Mesodermal cell (in vitro differentiated cells): ENCODE data around the gene MRPL14. TPM values are rescaled to one million over a fixed set of nuclear protein-coding genes. Genes with fewer than 3 reads are reported as not detected.
A peak's percentile ranks its signal among the peaks of the same experiment; 100 is the strongest.

Source experiments
- H3K27ac ChIP-seq: 2 replicates; pipeline ENCODE4 v1.7.0; 2013; ENCODE audit warnings: mild to moderate bottlenecking, low read depth, low read length, moderate library complexity; ENCODE audit not compliant: severe bottlenecking
- H3K36me3 ChIP-seq: 2 replicates; pipeline ENCODE4 v1.7.1; 2013; ENCODE audit warnings: mild to moderate bottlenecking, low read length, moderate library complexity; ENCODE audit not compliant: control insufficient read depth, insufficient read depth
- H3K4me1 ChIP-seq: one replicate; pipeline ENCODE4 v1.7.1; 2013; ENCODE audit warnings: mild to moderate bottlenecking, low read length; ENCODE audit not compliant: insufficient read depth, control insufficient read depth, poor library complexity, severe bottlenecking
- H3K4me3 ChIP-seq: 2 replicates; pipeline ENCODE4 v1.7.0; 2013; ENCODE audit warnings: low read length, control low read depth, mild to moderate bottlenecking; ENCODE audit not compliant: insufficient read depth, poor library complexity, severe bottlenecking; ENCODE audit errors: extremely low read depth
- H3K9me3 ChIP-seq: 2 replicates; pipeline ENCODE4 v1.7.1; 2013; ENCODE audit warnings: mild to moderate bottlenecking, low read length, moderate library complexity; ENCODE audit not compliant: control insufficient read depth
- WGBS, 2 experiments: methylation state at CpG; one replicate each; pipeline ENCODE4 v1.1.5; 2013; ENCODE audit warnings: missing lambda C conversion rate in 2 of 2; ENCODE audit not compliant: insufficient coverage in 2 of 2; 5-methylcytosine and 5-hydroxymethylcytosine counted together
- polyA plus RNA-seq, 2 experiments: library from polyadenylated mRNA; stranded (reverse); fragments of 50-300 nt; gene quantifications; one replicate each; pipeline ENCODE4 v1.2.3, GENCODE V29; 2013

MRPL14 gene
- polyA plus RNA-seq (2013, experiment 1 of 2): 51.1 TPM
- 53.1 TPM for polyA plus RNA-seq (2013, experiment 2 of 2)

DNA sequence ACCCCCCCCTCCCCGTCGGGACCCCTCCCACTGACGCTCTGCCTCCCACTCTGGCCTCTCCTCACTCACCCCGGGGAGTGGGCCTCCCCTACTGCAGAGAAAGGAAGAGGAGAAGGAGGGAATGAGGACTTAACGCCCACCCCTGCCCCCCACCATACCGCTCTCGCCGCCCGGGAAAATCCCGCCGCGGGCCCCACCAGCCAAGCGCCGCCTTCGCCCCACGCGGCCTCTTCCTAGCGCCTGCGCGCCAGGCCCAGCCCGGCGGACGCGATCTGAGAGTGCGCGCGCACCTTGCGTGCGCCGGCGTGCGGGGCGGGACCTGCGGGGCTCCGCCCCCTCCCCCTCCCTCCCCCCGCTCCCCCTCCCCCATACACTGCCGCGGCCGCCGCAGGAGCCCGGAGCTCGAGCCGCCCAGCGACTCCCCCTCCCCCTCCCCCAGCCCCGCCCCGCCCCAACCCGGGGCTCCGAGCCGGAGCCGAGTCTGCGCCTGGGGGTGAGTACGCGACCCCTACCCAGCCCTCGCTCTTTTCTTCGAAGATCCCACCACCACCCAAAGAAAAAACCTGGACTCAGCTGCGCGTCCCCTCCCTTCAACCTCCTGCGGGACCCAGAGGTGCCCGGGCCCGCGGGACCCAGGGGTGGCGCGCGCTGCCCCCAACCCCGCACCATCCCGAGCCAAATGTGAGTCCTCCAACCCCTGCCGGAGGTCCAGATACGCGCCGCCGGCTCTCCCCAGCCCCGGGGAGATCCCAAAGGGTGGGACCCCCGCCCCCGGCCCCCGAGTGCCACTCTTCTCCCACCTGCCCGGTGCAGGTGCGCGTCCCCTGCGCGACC lies at the start of gene MRPL14, which contains the start of gene TMEM63B:
TSS of gene MRPL14 (minus strand) at position 267 of the 834 bp plus-strand sequence. CDS start 10,841 bp downstream, outside the sequence.
TSS of gene TMEM63B (plus strand) at position 369 of the 834 bp plus-strand sequence. CDS start 7,031 bp downstream, outside the sequence.
- WGBS, 2 experiments: 0% methylated on average over 8 to 16 of the region's 80 CpGs
- H3K4me3 ChIP-seq: peak within 1 kb of the TSS; percentile 86

DNA sequence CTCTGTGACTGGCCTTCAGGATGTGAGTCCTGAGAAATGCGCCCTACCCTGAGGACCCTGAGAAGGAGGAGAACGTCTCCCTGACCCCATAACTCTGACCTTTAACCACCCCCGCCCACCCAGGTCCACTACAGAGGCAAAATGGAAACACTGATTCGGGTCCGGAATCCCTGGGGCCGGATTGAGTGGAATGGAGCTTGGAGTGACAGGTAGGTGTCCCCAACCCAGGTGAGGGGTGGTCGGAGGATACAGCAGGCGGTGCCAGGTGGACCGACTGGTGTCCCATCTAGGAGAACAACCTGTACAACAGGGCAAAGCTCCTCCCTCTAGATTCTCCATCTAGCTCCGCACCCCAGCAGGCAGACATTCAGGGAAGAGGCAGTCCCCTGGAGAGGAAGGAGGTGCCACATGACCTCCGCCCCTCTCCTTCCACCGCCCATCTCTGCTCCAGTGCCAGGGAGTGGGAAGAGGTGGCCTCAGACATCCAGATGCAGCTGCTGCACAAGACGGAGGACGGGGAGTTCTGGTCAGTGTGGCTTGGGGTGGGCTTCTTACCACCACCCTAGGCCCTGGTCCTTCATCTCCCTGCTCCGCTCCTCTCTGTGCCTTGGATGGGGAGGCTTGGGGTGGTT lies 49.0 kb upstream of the MRPL14 start:
- no peaks in the 10 kb centered on the region for H3K36me3 ChIP-seq
- peaks cover 3% of the 10 kb centered on the region for H3K4me1 ChIP-seq
- WGBS, 2 experiments: 90 to 93% methylated on average over 2 to 9 of the region's 15 CpGs
- no peaks in the 10 kb centered on the region for H3K9me3 ChIP-seq
- H3K4me3 ChIP-seq: no peak overlapping the region
- no peak overlapping the region for H3K27ac ChIP-seq

More for the DNA sequence above, at the start of gene MRPL14, which contains the start of gene TMEM63B:
- Histone ChIP-seq H3K4me1 (peaks cover 23% of the 10 kb centered on the region), H3K36me3 (peaks cover 19% of the 10 kb centered on the region), H3K27ac (peak within 1 kb of the TSS; percentile 81), H3K9me3 (no peaks in the 10 kb centered on the region)

DNA sequence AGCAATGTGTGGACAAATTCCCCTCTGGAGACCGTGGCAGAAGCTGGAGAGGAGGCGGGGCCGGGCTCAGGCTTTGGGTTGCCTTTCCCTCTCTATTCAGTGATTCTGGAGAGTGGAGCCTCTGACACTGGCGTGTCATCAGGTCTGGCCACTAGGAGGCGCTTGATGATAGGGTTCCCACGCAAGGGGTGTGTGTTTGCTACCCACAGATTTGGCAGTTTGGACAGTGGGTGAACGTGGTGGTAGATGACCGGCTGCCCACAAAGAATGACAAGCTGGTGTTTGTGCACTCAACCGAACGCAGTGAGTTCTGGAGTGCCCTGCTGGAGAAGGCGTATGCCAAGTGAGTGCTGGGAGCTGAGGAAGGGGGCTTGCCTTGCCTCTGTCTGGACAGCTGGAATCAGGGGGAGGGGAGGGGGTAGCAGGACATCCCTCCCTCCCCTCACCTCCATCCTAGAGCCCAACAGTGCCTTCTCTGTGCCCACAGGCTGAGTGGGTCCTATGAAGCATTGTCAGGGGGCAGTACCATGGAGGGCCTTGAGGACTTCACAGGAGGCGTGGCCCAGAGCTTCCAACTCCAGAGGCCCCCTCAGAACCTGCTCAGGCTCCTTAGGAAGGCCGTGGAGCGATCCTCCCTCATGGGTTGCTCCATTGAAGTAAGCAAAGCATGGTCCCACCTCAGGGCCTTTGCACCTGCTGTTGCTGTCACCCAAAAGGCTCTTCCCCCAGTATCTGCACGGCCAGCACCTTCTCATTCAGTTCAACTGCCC lies 45.7 kb upstream of the MRPL14 start:
- 32 to 39% methylated on average over 9 to 10 of the region's 15 CpGs for WGBS, 2 experiments

DNA sequence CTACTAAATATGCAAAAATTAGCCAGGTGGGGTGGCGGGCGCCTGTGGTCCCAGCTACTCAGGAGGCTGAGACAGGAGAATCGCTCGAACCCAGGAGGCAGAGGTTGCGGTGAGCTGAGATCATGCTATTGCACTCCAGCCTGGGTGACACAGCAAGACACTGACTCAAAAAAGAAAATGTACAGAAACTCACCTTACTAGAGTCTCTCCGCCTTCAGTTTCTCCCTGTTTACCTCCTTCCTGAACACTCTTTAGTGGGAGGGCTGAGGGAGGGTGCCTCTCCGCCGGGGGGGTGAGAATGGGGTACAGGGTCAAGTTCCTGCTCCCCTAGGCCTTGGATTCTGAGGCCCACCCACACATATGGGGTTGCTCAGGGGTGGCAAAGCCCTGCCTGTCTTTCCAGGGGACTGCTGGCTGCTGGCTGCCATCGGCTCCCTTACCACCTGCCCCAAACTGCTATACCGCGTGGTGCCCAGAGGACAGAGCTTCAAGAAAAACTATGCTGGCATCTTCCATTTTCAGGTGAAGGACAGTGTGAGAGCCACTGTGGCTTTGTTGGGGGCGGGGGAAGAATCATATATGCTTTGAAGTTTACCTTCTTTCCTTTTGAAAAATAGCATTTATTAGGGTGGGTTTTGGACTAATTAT lies 44.8 kb upstream of the MRPL14 start:
- H3K4me3 ChIP-seq: no peak overlapping the region
- H3K36me3 ChIP-seq: no peaks in the 10 kb centered on the region
- H3K9me3 ChIP-seq: no peaks in the 10 kb centered on the region
- no peak overlapping the region for H3K27ac ChIP-seq
- 82 to 88% methylated on average over 4 to 5 of the region's 12 CpGs for WGBS, 2 experiments
- H3K4me1 ChIP-seq: no peaks in the 10 kb centered on the region

More for the DNA sequence above, 45.7 kb upstream of the MRPL14 start:
- Histone ChIP-seq H3K4me3 (no peak overlapping the region), H3K27ac (no peak overlapping the region), H3K9me3 (no peaks in the 10 kb centered on the region), H3K4me1 (no peaks in the 10 kb centered on the region), H3K36me3 (no peaks in the 10 kb centered on the region)

DNA sequence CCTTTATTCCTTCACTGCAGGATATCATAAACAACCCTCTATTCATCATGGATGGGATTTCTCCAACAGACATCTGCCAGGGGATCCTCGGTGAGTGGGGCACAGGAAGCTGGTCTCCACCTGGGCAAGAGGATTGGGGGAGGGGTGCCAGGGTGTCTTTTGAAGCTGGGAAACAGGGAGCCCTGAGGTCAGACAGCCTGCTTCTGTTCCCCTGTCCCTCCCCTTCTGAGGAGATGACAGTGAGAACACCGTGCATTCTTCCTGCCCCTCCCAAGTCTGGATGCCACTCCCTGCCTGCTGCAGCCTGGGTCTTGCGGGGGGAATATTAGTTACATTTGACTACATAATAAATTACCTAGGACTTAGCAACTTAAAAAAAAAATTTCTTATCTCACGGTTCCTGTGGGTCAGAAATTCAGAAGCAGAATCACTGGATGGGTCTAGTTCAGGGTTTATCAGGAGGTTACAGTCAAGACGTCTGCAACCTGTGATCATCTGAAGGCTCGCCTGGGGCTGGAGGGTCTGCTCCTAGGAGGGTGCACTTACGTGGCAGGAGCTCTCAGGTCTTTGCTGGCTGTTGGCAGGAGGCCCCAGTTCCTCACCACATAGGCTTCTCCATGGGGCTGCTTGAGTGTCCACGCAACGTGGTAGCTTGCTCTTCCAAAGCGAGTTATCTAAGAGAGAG lies 42.8 kb upstream of the MRPL14 start:
- no peak overlapping the region for H3K27ac ChIP-seq
- H3K4me3 ChIP-seq: no peak overlapping the region
- H3K36me3 ChIP-seq: no peaks in the 10 kb centered on the region
- WGBS, 2 experiments: 91 to 95% methylated on average over 6 of the region's 10 CpGs
- H3K4me1 ChIP-seq: peaks cover 4% of the 10 kb centered on the region
- H3K9me3 ChIP-seq: no peaks in the 10 kb centered on the region

DNA sequence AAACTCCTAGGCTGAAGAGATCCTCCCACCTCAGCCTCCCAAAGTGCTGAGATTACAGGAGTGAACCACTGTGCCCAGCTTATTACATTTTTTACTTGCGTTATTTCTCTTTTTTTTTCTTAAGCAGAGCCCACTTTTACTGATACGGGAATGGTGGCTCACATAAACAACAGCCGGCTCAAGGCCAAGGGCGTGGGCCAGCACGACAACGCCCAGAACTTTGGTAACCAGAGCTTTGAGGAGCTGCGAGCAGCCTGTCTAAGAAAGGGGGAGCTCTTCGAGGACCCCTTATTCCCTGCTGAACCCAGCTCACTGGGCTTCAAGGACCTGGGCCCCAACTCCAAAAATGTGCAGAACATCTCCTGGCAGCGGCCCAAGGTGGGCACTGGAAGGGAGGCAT lies 41.9 kb upstream of the MRPL14 start:
- 97 to 99% methylated on average over 8 of the region's 9 CpGs for WGBS, 2 experiments
- Histone ChIP-seq H3K4me3 (no peak overlapping the region), H3K9me3 (no peaks in the 10 kb centered on the region), H3K36me3 (no peaks in the 10 kb centered on the region), H3K4me1 (peaks cover 4% of the 10 kb centered on the region), H3K27ac (no peak overlapping the region)

DNA sequence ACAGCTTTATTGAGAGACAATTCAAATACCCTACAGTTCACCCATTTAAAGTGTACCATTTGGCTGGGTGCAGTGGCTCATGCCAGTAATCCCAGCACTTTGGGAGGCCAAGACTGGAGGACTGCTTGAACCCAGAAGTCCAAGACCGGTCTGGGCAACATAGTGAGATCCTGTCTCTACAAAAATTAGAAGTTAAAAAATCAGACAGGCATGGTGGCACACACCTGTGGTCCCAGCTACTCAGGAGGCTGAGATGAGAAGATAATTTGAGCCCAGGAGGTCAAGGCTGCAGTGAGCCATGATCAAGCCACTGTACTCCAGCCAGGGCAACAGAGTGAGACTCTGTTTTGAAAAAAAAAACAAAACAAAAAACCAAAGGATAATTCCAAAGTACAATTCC lies 40.3 kb upstream of the MRPL14 start:
- 100% methylated on average over 1 of the region's 1 CpG for WGBS, 2 experiments
- H3K27ac ChIP-seq: no peak overlapping the region
- H3K9me3 ChIP-seq: no peaks in the 10 kb centered on the region
- peaks cover 4% of the 10 kb centered on the region for H3K4me1 ChIP-seq
- no peak overlapping the region for H3K4me3 ChIP-seq
- H3K36me3 ChIP-seq: no peaks in the 10 kb centered on the region

DNA sequence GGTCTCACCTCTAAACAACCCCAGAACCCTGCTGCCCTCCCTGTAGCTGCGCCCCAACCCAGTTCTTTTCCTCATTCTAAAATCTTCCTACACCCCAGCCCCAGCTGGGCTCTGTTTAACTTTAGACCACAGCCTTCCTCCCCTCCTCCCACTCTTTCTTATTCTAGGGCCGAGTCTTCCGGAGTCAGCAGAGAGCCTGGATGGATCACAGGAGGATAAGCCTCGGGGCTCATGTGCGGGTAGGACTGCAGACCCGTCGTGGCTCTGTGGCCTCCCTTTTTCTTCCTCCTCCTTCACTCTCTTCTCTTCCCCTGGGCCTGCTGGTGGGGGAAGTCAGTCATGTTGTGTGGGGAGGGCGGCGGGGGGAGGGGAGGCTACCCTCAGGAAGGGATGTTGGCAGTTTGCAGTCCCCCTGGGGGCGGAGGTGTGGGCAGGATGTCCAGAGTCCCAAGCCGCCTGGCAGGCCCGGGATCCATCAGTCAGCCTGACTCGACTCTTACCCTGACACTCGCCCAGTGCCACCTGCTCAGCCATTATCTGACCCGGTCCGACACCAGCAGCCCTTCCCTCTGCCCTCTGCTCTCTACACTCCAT lies 39.4 kb upstream of the MRPL14 start:
- no peak overlapping the region for H3K27ac ChIP-seq
- H3K9me3 ChIP-seq: no peaks in the 10 kb centered on the region
- no peak overlapping the region for H3K4me3 ChIP-seq
- peaks cover 4% of the 10 kb centered on the region for H3K4me1 ChIP-seq
- 43 to 46% methylated on average over 10 to 11 of the region's 16 CpGs for WGBS, 2 experiments
- no peaks in the 10 kb centered on the region for H3K36me3 ChIP-seq

DNA sequence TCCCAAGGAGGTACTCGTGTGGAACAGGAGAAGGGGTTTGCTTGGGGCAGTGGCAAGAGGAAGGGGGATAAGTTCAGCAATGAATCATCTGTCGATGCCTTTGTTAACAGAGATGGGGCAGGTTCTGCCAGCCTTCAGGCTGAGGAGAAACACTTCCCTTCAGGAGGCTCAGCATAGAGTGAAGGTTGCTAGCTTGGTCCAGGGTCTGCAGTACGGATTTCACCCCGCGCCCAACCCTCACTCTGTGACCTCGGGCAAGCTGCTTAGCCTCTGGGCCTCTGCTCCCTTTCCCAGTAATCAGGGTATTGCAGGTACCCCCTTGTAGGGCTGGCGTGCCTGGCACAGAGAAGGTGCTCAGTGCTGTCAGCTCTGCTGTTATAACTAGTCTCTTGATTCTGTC lies 38.9 kb upstream of the MRPL14 start:
- Histone ChIP-seq H3K4me3 (no peak overlapping the region), H3K4me1 (peaks cover 4% of the 10 kb centered on the region), H3K36me3 (no peaks in the 10 kb centered on the region), H3K27ac (no peak overlapping the region), H3K9me3 (no peaks in the 10 kb centered on the region)
- WGBS, 2 experiments: 81 to 84% methylated on average over 6 to 7 of the region's 7 CpGs
